ENCODE data around the gene RAB3C.
"Not testable (repeated sequence)": the region's sequence is repeated elsewhere in the genome, so short reads cannot be mapped to it uniquely, and the experiment has no call there.

RAB3C gene

GRCh38 chr5:58582803-58583491, at the start of gene RAB3C:
Gene RAB3C (plus strand): TSS chr5:58583075. CDS start chr5:58583209, 134 bp downstream.
- Histone ChIP-seq H3K9me3 (ENCODE audit: severe bottlenecking) (no peaks in the 10 kb centered on the region), H3K4me1 (ENCODE audit: insufficient read depth, poor library complexity, severe bottlenecking) (no peaks in the 10 kb centered on the region), H3K36me3 (ENCODE audit: low read depth) (no peaks in the 10 kb centered on the region), H3K27ac (ENCODE audit: poor library complexity, severe bottlenecking) (no peak within 1 kb of the TSS), H3K27me3 (ENCODE audit: insufficient read depth, poor library complexity, severe bottlenecking) (peaks cover 63% of the 10 kb centered on the region), H3K4me3 (ENCODE audit: severe bottlenecking) (peak within 1 kb of the TSS; percentile 39)
- TF ChIP-seq, protein P1, sequence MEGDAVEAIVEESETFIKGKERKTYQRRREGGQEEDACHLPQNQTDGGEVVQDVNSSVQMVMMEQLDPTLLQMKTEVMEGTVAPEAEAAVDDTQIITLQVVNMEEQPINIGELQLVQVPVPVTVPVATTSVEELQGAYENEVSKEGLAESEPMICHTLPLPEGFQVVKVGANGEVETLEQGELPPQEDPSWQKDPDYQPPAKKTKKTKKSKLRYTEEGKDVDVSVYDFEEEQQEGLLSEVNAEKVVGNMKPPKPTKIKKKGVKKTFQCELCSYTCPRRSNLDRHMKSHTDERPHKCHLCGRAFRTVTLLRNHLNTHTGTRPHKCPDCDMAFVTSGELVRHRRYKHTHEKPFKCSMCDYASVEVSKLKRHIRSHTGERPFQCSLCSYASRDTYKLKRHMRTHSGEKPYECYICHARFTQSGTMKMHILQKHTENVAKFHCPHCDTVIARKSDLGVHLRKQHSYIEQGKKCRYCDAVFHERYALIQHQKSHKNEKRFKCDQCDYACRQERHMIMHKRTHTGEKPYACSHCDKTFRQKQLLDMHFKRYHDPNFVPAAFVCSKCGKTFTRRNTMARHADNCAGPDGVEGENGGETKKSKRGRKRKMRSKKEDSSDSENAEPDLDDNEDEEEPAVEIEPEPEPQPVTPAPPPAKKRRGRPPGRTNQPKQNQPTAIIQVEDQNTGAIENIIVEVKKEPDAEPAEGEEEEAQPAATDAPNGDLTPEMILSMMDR (IDR thresholded peaks at IDR 0.05; ENCODE audit: poor library complexity, severe bottlenecking) = no peak
- peak; percentile 100 for ATAC-seq (ENCODE audit: low read depth)
- peak; percentile 93 for DNase-seq (ENCODE audit: low spot score)

GRCh38 chr5:58541935-58542334, 40.9 kb upstream of the RAB3C start:
- not testable (repeated sequence) for H3K4me1 ChIP-seq (ENCODE audit: insufficient read depth, poor library complexity, severe bottlenecking); H3K27me3 ChIP-seq (ENCODE audit: insufficient read depth, poor library complexity, severe bottlenecking); H3K4me3 ChIP-seq (ENCODE audit: severe bottlenecking); H3K27ac ChIP-seq (ENCODE audit: poor library complexity, severe bottlenecking); ATAC-seq (ENCODE audit: low read depth); DNase-seq (ENCODE audit: low spot score); H3K36me3 ChIP-seq (ENCODE audit: low read depth); H3K9me3 ChIP-seq (ENCODE audit: severe bottlenecking)

- no peak for DNase-seq (ENCODE audit: low spot score)
- no peaks in the 10 kb centered on the region for H3K4me1 ChIP-seq (ENCODE audit: insufficient read depth, poor library complexity, severe bottlenecking)
- ATAC-seq (ENCODE audit: low read depth) = no peak
These were observed 40.2 kb upstream of the RAB3C start for GRCh38 chr5:58542709-58543108.

GRCh38 chr5:58543723-58544122, 39.2 kb upstream of the RAB3C start:
- TF ChIP-seq, protein P1 (IDR thresholded peaks at IDR 0.05; ENCODE audit: poor library complexity, severe bottlenecking) = no peak
- Histone ChIP-seq H3K36me3 (ENCODE audit: low read depth) (no peaks in the 10 kb centered on the region), H3K27me3 (ENCODE audit: insufficient read depth, poor library complexity, severe bottlenecking) (no peaks in the 10 kb centered on the region), H3K4me3 (ENCODE audit: severe bottlenecking) (no peak overlapping the region), H3K9me3 (ENCODE audit: severe bottlenecking) (peaks cover 3% of the 10 kb centered on the region), H3K27ac (ENCODE audit: poor library complexity, severe bottlenecking) (no peak overlapping the region), H3K4me1 (ENCODE audit: insufficient read depth, poor library complexity, severe bottlenecking) (no peaks in the 10 kb centered on the region)
- peak; percentile 46; the same call in 1 of the 3 replicates for ATAC-seq (ENCODE audit: low read depth)
- no peak for DNase-seq (ENCODE audit: low spot score)

More at GRCh38 chr5:58542709-58543108, 40.2 kb upstream of the RAB3C start:
- Histone ChIP-seq H3K27ac (ENCODE audit: poor library complexity, severe bottlenecking) (no peak overlapping the region), H3K36me3 (ENCODE audit: low read depth) (no peaks in the 10 kb centered on the region), H3K4me3 (ENCODE audit: severe bottlenecking) (no peak overlapping the region), H3K9me3 (ENCODE audit: severe bottlenecking) (peaks cover 3% of the 10 kb centered on the region), H3K27me3 (ENCODE audit: insufficient read depth, poor library complexity, severe bottlenecking) (no peaks in the 10 kb centered on the region)
- TF ChIP-seq, protein P1 (IDR thresholded peaks at IDR 0.05; ENCODE audit: poor library complexity, severe bottlenecking) = no peak

DNA sequence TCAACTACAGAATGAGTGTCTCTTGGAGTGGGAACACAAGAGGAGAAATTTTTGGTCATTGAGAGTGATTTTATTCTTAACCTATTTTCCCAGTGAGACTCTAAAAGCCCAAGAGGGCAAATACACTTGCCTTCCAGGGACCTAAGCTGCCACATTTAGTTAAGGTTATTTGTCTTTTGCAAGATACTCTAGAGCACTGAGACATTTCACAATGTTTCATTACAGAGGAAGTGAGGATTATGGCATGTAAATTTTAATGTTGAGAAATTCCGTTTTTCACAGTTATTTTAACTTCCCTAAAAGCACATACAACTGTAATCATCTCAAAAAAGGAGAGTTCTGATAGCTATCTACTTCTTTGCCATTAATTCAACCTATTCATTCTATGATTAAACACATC, 38.7 kb upstream of the RAB3C start:
- Histone ChIP-seq H3K4me3 (ENCODE audit: severe bottlenecking) (no peak overlapping the region), H3K9me3 (ENCODE audit: severe bottlenecking) (peaks cover 3% of the 10 kb centered on the region), H3K4me1 (ENCODE audit: insufficient read depth, poor library complexity, severe bottlenecking) (no peaks in the 10 kb centered on the region), H3K27ac (ENCODE audit: poor library complexity, severe bottlenecking) (no peak overlapping the region), H3K36me3 (ENCODE audit: low read depth) (no peaks in the 10 kb centered on the region), H3K27me3 (ENCODE audit: insufficient read depth, poor library complexity, severe bottlenecking) (no peaks in the 10 kb centered on the region)
- no peak for ATAC-seq (ENCODE audit: low read depth)
- no peak for DNase-seq (ENCODE audit: low spot score)
- TF ChIP-seq, protein P1 (IDR thresholded peaks at IDR 0.05; ENCODE audit: poor library complexity, severe bottlenecking) = no peak
